Upper lobe of right lung (tissue), 1 donor: ENCODE data around the gene TP53BP2. TPM values are rescaled to one million over a fixed set of nuclear protein-coding genes. Genes with fewer than 3 reads are reported as not detected.
A peak's percentile ranks its signal among the peaks of the same experiment; 100 is the strongest.

ENCODE experiments used
- ATAC-seq: fragments of 200-7000 bp; cut with Tn5 transposase; one replicate; pipeline ENCODE4 v1.9.1; 2020; ENCODE audit warnings: mild to moderate bottlenecking, moderate library complexity
- DNase-seq: peaks from one replicate; pipeline ENCODE4 v3.0.0-alpha.2; 2020
- H3K27ac ChIP-seq: fragments of 200-600 bp; one replicate; pipeline ENCODE4 v1.8.0; 2022
- H3K27me3 ChIP-seq: fragments of 200-600 bp; one replicate; pipeline ENCODE4 v1.8.0; 2022; ENCODE audit warnings: mild to moderate bottlenecking
- H3K36me3 ChIP-seq: fragments of 200-600 bp; one replicate; pipeline ENCODE4 v1.8.0; 2022
- H3K4me1 ChIP-seq: fragments of 200-600 bp; one replicate; pipeline ENCODE4 v1.8.0; 2022
- H3K4me3 ChIP-seq: fragments of 200-600 bp; one replicate; pipeline ENCODE4 v1.8.0; 2022; ENCODE audit warnings: mild to moderate bottlenecking
- H3K9me3 ChIP-seq: fragments of 200-600 bp; one replicate; pipeline ENCODE4 v1.8.0; 2022
- CTCF ChIP-seq: fragments of 200-600 bp; IDR thresholded peaks from one replicate; pipeline ENCODE4 v1.8.0; 2022; ENCODE audit warnings: antibody characterized with exemption
- intact Hi-C: fragments of 100-400 bp; cut with DNase I; formaldehyde crosslinking; loops from one replicate; pipeline ENCODE4 v1.11.0; 2022
- total RNA-seq: library from RNA; stranded (reverse); fragmentation: NEBNext Ultra II Directional; extraction: Animal tissue kit (Norgen Biotek cat#: 25700); gene quantifications from one replicate; pipeline ENCODE4 v1.2.1, GENCODE V29; 2021
- donor health status: DM: no; HTN: yes; CAD: no; lungs with severe emphysema.

The TP53BP2 gene
- total RNA-seq, 1 donor from 2014 or later: 64.4 TPM

- Histone ChIP-seq H3K4me1 (peaks cover 11% of the 10 kb centered on the region), H3K4me3 (no peak overlapping the region), H3K27me3 (no peaks in the 10 kb centered on the region), H3K36me3 (no peaks in the 10 kb centered on the region), H3K9me3 (no peaks in the 10 kb centered on the region), H3K27ac (no peak overlapping the region)
- no peak for TF ChIP-seq CTCF
- intact Hi-C loops: no loop called here
- DNase-seq: no peak
- no peak for ATAC-seq
Observed at GRCh38 chr1:223849352-223850254, 3.9 kb upstream of the TP53BP2 start.

- intact Hi-C loops: no loop called here
- no peak for ATAC-seq
- Histone ChIP-seq H3K4me1 (peaks cover 15% of the 10 kb centered on the region), H3K36me3 (no peaks in the 10 kb centered on the region), H3K27ac (no peak overlapping the region), H3K4me3 (no peak overlapping the region), H3K27me3 (no peaks in the 10 kb centered on the region), H3K9me3 (no peaks in the 10 kb centered on the region)
- DNase-seq: no peak
- no peak for TF ChIP-seq CTCF
Observed at GRCh38 chr1:223848536-223848935, 2.8 kb upstream of the TP53BP2 start.

GRCh38 chr1:223847781-223848345, 2.1 kb upstream of the TP53BP2 start:
- Histone ChIP-seq H3K36me3 (no peaks in the 10 kb centered on the region), H3K27ac (peak overlapping the region; percentile 100), H3K4me3 (no peak overlapping the region), H3K27me3 (no peaks in the 10 kb centered on the region), H3K9me3 (no peaks in the 10 kb centered on the region), H3K4me1 (peaks cover 22% of the 10 kb centered on the region)
- intact Hi-C loops: no loop called here
- no peak for DNase-seq
- no peak for ATAC-seq
- no peak for TF ChIP-seq CTCF

- Histone ChIP-seq H3K4me3 (peak overlapping the region; percentile 84), H3K27me3 (no peaks in the 10 kb centered on the region), H3K9me3 (no peaks in the 10 kb centered on the region), H3K4me1 (peaks cover 34% of the 10 kb centered on the region), H3K27ac (peak overlapping the region; percentile 100), H3K36me3 (no peaks in the 10 kb centered on the region)
- DNase-seq: no peak
- TF ChIP-seq CTCF: no peak
- peak; percentile 36 for ATAC-seq
- intact Hi-C loops: no loop called here
Observed at GRCh38 chr1:223845037-223845809, 524 bp downstream of the TP53BP2 start.

GRCh38 chr1:223844787-223845036, 1.0 kb downstream of the TP53BP2 start:
- no peak for TF ChIP-seq CTCF
- Histone ChIP-seq H3K4me1 (peaks cover 34% of the 10 kb centered on the region), H3K9me3 (no peaks in the 10 kb centered on the region), H3K27ac (peak overlapping the region; percentile 100), H3K36me3 (no peaks in the 10 kb centered on the region), H3K4me3 (peak overlapping the region; percentile 84), H3K27me3 (no peaks in the 10 kb centered on the region)
- no peak for DNase-seq
- intact Hi-C loops: no loop called here
- no peak for ATAC-seq
